ENCODE data around the gene PDLIM4. TPM values are rescaled to one million over a fixed set of nuclear protein-coding genes. Genes with fewer than 3 reads are reported as not detected.

PDLIM4 gene
- total RNA-seq, 1 experiment from 2014 or later, result 7.6 TPM

- Histone ChIP-seq H2BK120ac (ENCODE audit: low read depth, low read length, poor library complexity, severe bottlenecking) (no peak overlapping the region), H2AFZ (ENCODE audit: low read length) (no peak overlapping the region), H2BK15ac (ENCODE audit: low read depth, low read length) (no peak overlapping the region), H4K5ac (ENCODE audit: insufficient read length, low read depth, low read length) (no peak overlapping the region), H3K4ac (ENCODE audit: low read depth, low read length) (no peak overlapping the region), H3K27ac (ENCODE audit: insufficient read length, low read depth, low read length) (no peak overlapping the region), H4K91ac (ENCODE audit: insufficient read length, low read depth, low read length) (no peak overlapping the region), H3K23ac (ENCODE audit: insufficient read length, low read depth, low read length) (no peak overlapping the region), H2AK5ac (ENCODE audit: insufficient read length, low read length) (no peak overlapping the region), H3K27me3 (ENCODE audit: insufficient read depth, low read length) (no peaks in the 10 kb centered on the region; the same call in 1 of the 2 replicates), H3K4me1 (ENCODE audit: insufficient read depth, low read length) (no peaks in the 10 kb centered on the region), H4K8ac (replicated peaks; ENCODE audit: insufficient read length, low read depth, low read length) (no peak overlapping the region), H2BK12ac (ENCODE audit: insufficient read length, low read depth, low read length) (no peak overlapping the region), H3K9ac (ENCODE audit: extremely low read depth, insufficient read length, low read length) (no peak overlapping the region), H3T11ph (ENCODE audit: low read length) (no peak overlapping the region), H2BK20ac (ENCODE audit: low read depth, low read length, poor library complexity, severe bottlenecking) (no peak overlapping the region), H3K4me2 (ENCODE audit: insufficient read depth, insufficient read length, low read length) (peak overlapping the region; percentile 3), H3K14ac (ENCODE audit: insufficient read depth, low read length) (peak overlapping the region; percentile 80; the same call in 1 of the 2 replicates), H3K79me2 (ENCODE audit: insufficient read depth, low read length) (no peaks in the 10 kb centered on the region), H3K79me1 (ENCODE audit: insufficient read depth, low read depth, low read length, poor library complexity, severe bottlenecking) (no peaks in the 10 kb centered on the region), H3K9me3 (ENCODE audit: control insufficient read depth, low read depth, low read length) (no peaks in the 10 kb centered on the region), H2BK5ac (ENCODE audit: insufficient read length, low read length) (no peak overlapping the region), H3K56ac (ENCODE audit: insufficient read length, low read depth, low read length) (no peak overlapping the region), H4K20me1 (ENCODE audit: control insufficient read depth, insufficient read depth, insufficient read length) (peaks cover 5% of the 10 kb centered on the region), H3K18ac (ENCODE audit: insufficient read length, low read depth, low read length) (no peak overlapping the region), H3K23me2 (ENCODE audit: insufficient read length, low read depth, low read length, poor library complexity, severe bottlenecking) (no peaks in the 10 kb centered on the region)
- DNase-seq, result peak; percentile 25
- Mint-ChIP-seq H3K27ac (no peak overlapping the region), H3K27me3 (ENCODE audit: low read depth) (peaks cover 26% of the 10 kb centered on the region), H3K36me3 (ENCODE audit: insufficient read depth in 1 of 3, low read depth in 3 of 3) (no peaks in the 10 kb centered on the region), H3K4me3 (peak overlapping the region; percentile 57 to 75), H3K4me1 (peaks cover 30 to 31% of the 10 kb centered on the region in 2 experiments), H3K9me3 (no peaks in the 10 kb centered on the region)
- no CpG with 5 or more reads among the region's 19 CpGs for WGBS (ENCODE audit: extremely low coverage, insufficient read length, low lambda C conversion rate)
- TF ChIP-seq, protein P1, sequence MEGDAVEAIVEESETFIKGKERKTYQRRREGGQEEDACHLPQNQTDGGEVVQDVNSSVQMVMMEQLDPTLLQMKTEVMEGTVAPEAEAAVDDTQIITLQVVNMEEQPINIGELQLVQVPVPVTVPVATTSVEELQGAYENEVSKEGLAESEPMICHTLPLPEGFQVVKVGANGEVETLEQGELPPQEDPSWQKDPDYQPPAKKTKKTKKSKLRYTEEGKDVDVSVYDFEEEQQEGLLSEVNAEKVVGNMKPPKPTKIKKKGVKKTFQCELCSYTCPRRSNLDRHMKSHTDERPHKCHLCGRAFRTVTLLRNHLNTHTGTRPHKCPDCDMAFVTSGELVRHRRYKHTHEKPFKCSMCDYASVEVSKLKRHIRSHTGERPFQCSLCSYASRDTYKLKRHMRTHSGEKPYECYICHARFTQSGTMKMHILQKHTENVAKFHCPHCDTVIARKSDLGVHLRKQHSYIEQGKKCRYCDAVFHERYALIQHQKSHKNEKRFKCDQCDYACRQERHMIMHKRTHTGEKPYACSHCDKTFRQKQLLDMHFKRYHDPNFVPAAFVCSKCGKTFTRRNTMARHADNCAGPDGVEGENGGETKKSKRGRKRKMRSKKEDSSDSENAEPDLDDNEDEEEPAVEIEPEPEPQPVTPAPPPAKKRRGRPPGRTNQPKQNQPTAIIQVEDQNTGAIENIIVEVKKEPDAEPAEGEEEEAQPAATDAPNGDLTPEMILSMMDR (conservative IDR thresholded peaks at IDR 0.05), result no peak
Observed at GRCh38 chr5:132258102-132259068, 889 bp downstream of the PDLIM4 start.

Data from H9 (cell line).